Effector memory CD8-positive, alpha-beta T cell (primary cell): ENCODE measurements around the gene PLXNA4.
"Not testable (repeated sequence)": the region's sequence is repeated elsewhere in the genome, so short reads cannot be mapped to it uniquely, and the experiment has no call there.

Experiments
- ATAC-seq: fragments of 150-1000 bp; cut with Tn5 transposase; replicated peaks from 2 replicates; pipeline ENCODE4 v1.10.0; 2021; ENCODE audit warnings: mild to moderate bottlenecking, moderate library complexity
- DNase-seq, 3 experiments: peaks; one replicate each; pipeline ENCODE4 v3.0.0; 2021
- H3K27ac Mint-ChIP-seq, 2 donors: one replicate each; pipeline ENCODE4 v1.8.0; 2022; ENCODE audit warnings: mild to moderate bottlenecking in 2 of 2, mixed read lengths in 2 of 2, moderate library complexity in 2 of 2
- H3K27me3 Mint-ChIP-seq, 2 donors: one replicate each; pipeline ENCODE4 v1.8.0; 2022; ENCODE audit warnings: mixed read lengths in 2 of 2
- H3K36me3 Mint-ChIP-seq: one replicate; pipeline ENCODE4 v1.8.0; 2022; ENCODE audit warnings: mild to moderate bottlenecking, moderate library complexity, mixed read lengths; ENCODE audit not compliant: insufficient read depth
- H3K4me1 Mint-ChIP-seq, 2 donors: one replicate each; pipeline ENCODE4 v1.8.0; 2022; ENCODE audit warnings: low read depth in 2 of 2, mixed read lengths in 2 of 2
- H3K4me3 Mint-ChIP-seq, 2 donors: one replicate each; pipeline ENCODE4 v1.8.0; 2022; ENCODE audit warnings: mild to moderate bottlenecking in 2 of 2, mixed read lengths in 2 of 2, moderate library complexity in 2 of 2
- H3K9me3 Mint-ChIP-seq, 2 donors: one replicate each; pipeline ENCODE4 v1.8.0; 2022; ENCODE audit warnings: mixed read lengths in 2 of 2

The PLXNA4 gene

GRCh38 chr7:132403465-132404110, 172.7 kb downstream of the PLXNA4 start:
- Mint-ChIP-seq H3K27me3 (peaks cover 0 to 7% of the 10 kb centered on the region in 2 donors), H3K9me3 (no peaks in the 10 kb centered on the region), H3K4me1 (peaks cover 3 to 5% of the 10 kb centered on the region in 2 donors), H3K27ac (no peak overlapping the region), H3K36me3 (no peaks in the 10 kb centered on the region), H3K4me3 (no peak overlapping the region)
- no peak for DNase-seq
- ATAC-seq, result no peak

GRCh38 chr7:132402751-132403245, 173.5 kb downstream of the PLXNA4 start:
- ATAC-seq (no peak), DNase-seq (no peak)
- no peak overlapping the region for H3K4me3 Mint-ChIP-seq
- no peaks in the 10 kb centered on the region for H3K36me3 Mint-ChIP-seq
- no peaks in the 10 kb centered on the region for H3K9me3 Mint-ChIP-seq
- no peak overlapping the region for H3K27ac Mint-ChIP-seq
- peaks cover 3 to 5% of the 10 kb centered on the region in 2 donors for H3K4me1 Mint-ChIP-seq
- peaks cover 0 to 7% of the 10 kb centered on the region in 2 donors for H3K27me3 Mint-ChIP-seq

DNA sequence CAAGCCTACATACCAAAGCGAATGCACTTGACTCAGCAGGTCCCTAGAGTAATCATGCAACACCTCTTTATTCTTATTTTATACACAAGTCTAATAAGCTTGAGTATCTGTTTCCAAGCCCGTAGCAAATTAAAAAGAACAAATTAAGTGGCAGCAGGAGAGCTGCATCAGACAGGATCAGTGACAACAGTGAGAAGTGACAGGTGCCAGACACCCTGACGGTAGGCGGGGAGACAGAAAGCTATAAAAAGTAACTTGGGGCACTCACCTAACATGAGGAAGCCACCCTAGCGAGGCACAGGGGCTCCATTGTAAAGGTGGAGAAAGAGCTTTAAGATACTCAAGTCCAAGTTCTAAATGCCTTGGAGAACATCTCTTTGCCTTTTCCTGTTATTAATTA, 174.2 kb downstream of the PLXNA4 start:
- ATAC-seq (no peak), DNase-seq (no peak)
- H3K27ac Mint-ChIP-seq, result no peak overlapping the region
- peaks cover 3 to 5% of the 10 kb centered on the region in 2 donors for H3K4me1 Mint-ChIP-seq
- no peak overlapping the region for H3K4me3 Mint-ChIP-seq
- no peaks in the 10 kb centered on the region for H3K9me3 Mint-ChIP-seq
- no peaks in the 10 kb centered on the region for H3K36me3 Mint-ChIP-seq
- peaks cover 0 to 7% of the 10 kb centered on the region in 2 donors for H3K27me3 Mint-ChIP-seq

- DNase-seq, result no peak
- H3K36me3 Mint-ChIP-seq, result no peaks in the 10 kb centered on the region
- no peak overlapping the region for H3K27ac Mint-ChIP-seq
- ATAC-seq, result no peak
- peaks cover 0 to 7% of the 10 kb centered on the region in 2 donors for H3K27me3 Mint-ChIP-seq
- peaks cover 3% of the 10 kb centered on the region in 2 donors for H3K4me1 Mint-ChIP-seq
- H3K4me3 Mint-ChIP-seq, result no peak overlapping the region
- no peaks in the 10 kb centered on the region for H3K9me3 Mint-ChIP-seq
Observed at GRCh38 chr7:132400561-132401142, 175.6 kb downstream of the PLXNA4 start.

GRCh38 chr7:132399367-132399766, 176.9 kb downstream of the PLXNA4 start:
- Mint-ChIP-seq H3K36me3 (no peaks in the 10 kb centered on the region), H3K4me1 (peaks cover 3 to 11% of the 10 kb centered on the region in 2 donors), H3K27ac (no peak overlapping the region), H3K9me3 (no peaks in the 10 kb centered on the region), H3K27me3 (peaks cover 7 to 10% of the 10 kb centered on the region in 2 donors), H3K4me3 (no peak overlapping the region)
- DNase-seq (no peak), ATAC-seq (no peak)

- Mint-ChIP-seq H3K36me3 (no peaks in the 10 kb centered on the region), H3K4me3 (no peak overlapping the region), H3K9me3 (no peaks in the 10 kb centered on the region), H3K27me3 (peaks cover 7 to 12% of the 10 kb centered on the region in 2 donors), H3K4me1 (peaks cover 4 to 11% of the 10 kb centered on the region in 2 donors), H3K27ac (no peak overlapping the region)
- ATAC-seq, result no peak
- no peak for DNase-seq
Observed at GRCh38 chr7:132398253-132398925, 177.9 kb downstream of the PLXNA4 start.

DNA sequence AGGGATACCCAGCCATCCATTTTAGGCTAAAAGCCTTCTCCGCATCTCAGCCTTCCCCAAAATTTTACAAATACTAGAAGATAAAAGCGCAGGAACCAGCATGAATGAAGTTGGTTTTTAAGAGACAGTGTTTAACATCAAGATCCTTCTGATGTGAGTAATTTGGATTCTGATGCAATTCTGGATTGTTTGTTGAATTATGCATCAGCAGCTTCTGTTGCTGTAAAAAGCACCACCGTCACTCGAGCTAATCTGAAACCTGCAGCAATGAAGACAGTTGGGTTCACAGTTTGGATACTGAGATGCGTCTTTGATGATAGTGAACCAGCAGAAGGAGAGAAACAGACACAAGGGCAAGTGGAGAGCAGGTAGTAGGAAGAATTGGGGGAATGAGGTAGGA, 179.2 kb downstream of the PLXNA4 start:
- Mint-ChIP-seq H3K27ac (no peak overlapping the region), H3K27me3 (peaks cover 7 to 22% of the 10 kb centered on the region in 2 donors), H3K4me1 (peaks cover 4 to 8% of the 10 kb centered on the region in 2 donors), H3K4me3 (no peak overlapping the region), H3K9me3 (no peaks in the 10 kb centered on the region), H3K36me3 (no peaks in the 10 kb centered on the region)
- no peak for DNase-seq
- no peak for ATAC-seq

GRCh38 chr7:132395361-132395760, 180.9 kb downstream of the PLXNA4 start:
- H3K4me1 Mint-ChIP-seq, result peaks cover 4 to 8% of the 10 kb centered on the region in 2 donors
- H3K27ac Mint-ChIP-seq, result no peak overlapping the region
- no peaks in the 10 kb centered on the region for H3K36me3 Mint-ChIP-seq
- peaks cover 0 to 36% of the 10 kb centered on the region in 2 donors for H3K27me3 Mint-ChIP-seq
- no peak overlapping the region for H3K4me3 Mint-ChIP-seq
- DNase-seq (no peak), ATAC-seq (no peak)
- no peaks in the 10 kb centered on the region for H3K9me3 Mint-ChIP-seq

- Mint-ChIP-seq H3K4me3 (no peak overlapping the region), H3K27ac (no peak overlapping the region), H3K36me3 (no peaks in the 10 kb centered on the region), H3K9me3 (no peaks in the 10 kb centered on the region), H3K4me1 (peaks cover 4 to 8% of the 10 kb centered on the region in 2 donors), H3K27me3 (peaks cover 3 to 44% of the 10 kb centered on the region in 2 donors)
- ATAC-seq (peak; percentile 69), DNase-seq (peak; percentile 31 to 46 (median 40))
Observed at GRCh38 chr7:132394283-132395198, 181.7 kb downstream of the PLXNA4 start.

- H3K4me3 Mint-ChIP-seq, result no peak overlapping the region
- no peaks in the 10 kb centered on the region for H3K9me3 Mint-ChIP-seq
- peaks cover 10 to 48% of the 10 kb centered on the region in 2 donors for H3K27me3 Mint-ChIP-seq
- H3K36me3 Mint-ChIP-seq, result no peaks in the 10 kb centered on the region
- no peak overlapping the region for H3K27ac Mint-ChIP-seq
- no peak for ATAC-seq
- H3K4me1 Mint-ChIP-seq, result peaks cover 4 to 8% of the 10 kb centered on the region in 2 donors
- DNase-seq, result no peak
Observed at GRCh38 chr7:132393789-132394261, 182.4 kb downstream of the PLXNA4 start.

GRCh38 chr7:132392713-132393112, 183.6 kb downstream of the PLXNA4 start:
- no peak for ATAC-seq
- no peak for DNase-seq
- Mint-ChIP-seq H3K4me1 (peaks cover 4 to 8% of the 10 kb centered on the region in 2 donors), H3K27ac (no peak overlapping the region), H3K36me3 (no peaks in the 10 kb centered on the region), H3K4me3 (no peak overlapping the region), H3K27me3 (peaks cover 12 to 57% of the 10 kb centered on the region in 2 donors), H3K9me3 (no peaks in the 10 kb centered on the region)

DNA sequence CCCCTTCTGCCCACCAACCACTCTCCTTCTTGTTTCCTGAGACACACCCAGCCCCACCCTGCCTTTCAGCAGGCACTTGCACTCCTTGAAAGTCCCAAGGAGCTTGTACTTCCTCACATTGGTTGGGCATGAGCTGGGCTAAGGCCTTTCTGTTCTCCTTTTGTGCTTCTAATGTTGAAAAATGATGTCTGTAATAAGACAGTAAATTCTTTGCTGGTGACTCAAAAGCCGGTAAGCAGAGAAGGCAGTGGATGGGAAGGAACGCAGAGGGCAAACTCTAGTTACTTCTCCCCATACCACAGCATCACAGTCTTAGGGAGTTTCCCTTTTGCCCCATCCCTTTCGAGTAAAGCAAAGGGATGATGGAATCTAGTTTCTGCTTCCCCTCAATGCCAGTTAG, 185.6 kb downstream of the PLXNA4 start:
- Mint-ChIP-seq H3K9me3 (no peaks in the 10 kb centered on the region), H3K4me3 (no peak overlapping the region), H3K27me3 (peaks cover 12 to 77% of the 10 kb centered on the region in 2 donors), H3K27ac (no peak overlapping the region), H3K36me3 (no peaks in the 10 kb centered on the region), H3K4me1 (peaks cover 4 to 8% of the 10 kb centered on the region in 2 donors)
- no peak for DNase-seq
- ATAC-seq, result no peak

DNA sequence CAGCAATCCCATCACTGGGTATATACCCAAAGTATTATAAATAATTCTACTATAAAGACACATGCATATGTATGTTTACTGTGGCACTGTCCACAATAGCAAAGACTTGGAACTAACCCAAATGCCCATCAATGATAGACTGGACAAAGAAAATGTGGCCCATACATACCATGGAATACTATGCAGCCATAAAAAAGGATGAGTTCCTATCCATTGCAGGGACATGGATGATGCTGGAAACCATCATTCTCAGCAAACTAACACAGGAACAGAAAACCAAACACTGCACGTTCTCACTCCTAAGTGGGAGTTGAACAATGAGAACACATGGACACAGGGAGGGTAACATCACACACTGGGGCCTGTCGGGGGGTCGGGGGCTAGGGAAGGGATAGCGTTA, 186.2 kb downstream of the PLXNA4 start:
- not testable (repeated sequence) for H3K9me3 Mint-ChIP-seq, ATAC-seq, H3K4me3 Mint-ChIP-seq, DNase-seq, H3K4me1 Mint-ChIP-seq, H3K36me3 Mint-ChIP-seq, H3K27ac Mint-ChIP-seq
- peaks cover 12 to 78% of the 10 kb centered on the region in 2 donors for H3K27me3 Mint-ChIP-seq
